SU-DHL-6 (cell line): ENCODE results near the gene ZSCAN12.

Source experiments
- H2AFZ ChIP-seq: fragments of 200-600 bp; sonication (generic); 2 replicates; pipeline ENCODE4 v1.6.1; 2014; ENCODE audit warnings: low read depth, mild to moderate bottlenecking, moderate library complexity, mixed read lengths, antibody characterized with exemption, low read length; ENCODE audit not compliant: severe bottlenecking
- H3F3A ChIP-seq: fragments of 200-600 bp; shearing (Covaris generic); 2 replicates; pipeline ENCODE4 v1.6.0; 2016; ENCODE audit warnings: antibody characterized with exemption, mild to moderate bottlenecking; ENCODE audit not compliant: insufficient read depth
- H3K27ac ChIP-seq: fragments of 200-600 bp; sonication (generic); 2 replicates; pipeline ENCODE4 v1.5.1; 2016; ENCODE audit warnings: low read depth, mild to moderate bottlenecking, low read length, moderate library complexity, mixed read lengths
- H3K27me3 ChIP-seq: fragments of 200-600 bp; sonication (generic), shearing (Covaris generic); 2 replicates; pipeline ENCODE4 v1.6.0; 2014; ENCODE audit warnings: mild to moderate bottlenecking, low read length
- H3K36me3 ChIP-seq: fragments of 200-600 bp; sonication (generic); 2 replicates; pipeline ENCODE4 v1.6.1; 2014; ENCODE audit warnings: mild to moderate bottlenecking, low read length, mixed read lengths
- H3K4me2 ChIP-seq: fragments of 300-600, 200-600 bp; shearing (Covaris generic), sonication (generic); 2 replicates; pipeline ENCODE4 v1.6.0; 2014; ENCODE audit warnings: low read length, low read depth, mild to moderate bottlenecking; ENCODE audit not compliant: poor library complexity, severe bottlenecking
- H3K4me3 ChIP-seq: fragments of 200-600 bp; sonication (generic); 2 replicates; pipeline ENCODE4 v1.5.1; 2014; ENCODE audit warnings: antibody characterized with exemption, low read length, mild to moderate bottlenecking, mixed read lengths; ENCODE audit not compliant: insufficient read depth, poor library complexity, severe bottlenecking
- H3K79me2 ChIP-seq: fragments of 200-600 bp; sonication (generic); 2 replicates; pipeline ENCODE4 v1.6.1; 2014; ENCODE audit warnings: mild to moderate bottlenecking, low read length, moderate library complexity; ENCODE audit not compliant: insufficient read depth
- H3K9ac ChIP-seq: fragments of 200-600 bp; sonication (generic); 2 replicates; pipeline ENCODE4 v1.7.0; 2014; ENCODE audit warnings: mild to moderate bottlenecking, low read length
- H3K9me2 ChIP-seq: fragments of 200-600 bp; sonication (generic); replicated peaks from 2 replicates; pipeline ENCODE4 v1.6.1; 2014; ENCODE audit warnings: low read length; ENCODE audit not compliant: insufficient read depth
- H3K9me3 ChIP-seq: fragments of 200-600 bp; sonication (generic); 2 replicates; pipeline ENCODE4 v1.6.1; 2014; ENCODE audit warnings: low read length, mixed read lengths; ENCODE audit not compliant: insufficient read depth
- H4K20me1 ChIP-seq: fragments of 200-600 bp; sonication (generic); 2 replicates; pipeline ENCODE4 v1.6.1; 2014; ENCODE audit warnings: low read depth, mild to moderate bottlenecking, antibody characterized with exemption, low read length, moderate library complexity, mixed read lengths
- CTCF ChIP-seq: fragments of 200-600 bp; sonication (generic); IDR thresholded peaks from one replicate; pipeline ENCODE4 v1.5.1; 2017; ENCODE audit warnings: antibody characterized with exemption, mild to moderate bottlenecking, low read length, moderate library complexity; ENCODE audit not compliant: insufficient read depth, poor library complexity, severe bottlenecking
- EZH2phosphoT487 ChIP-seq: fragments of 200-600 bp; sonication (generic), shearing (Covaris generic); conservative IDR thresholded peaks from 2 replicates; pipeline ENCODE4 v1.6.1; 2018; ENCODE audit warnings: mild to moderate bottlenecking, antibody characterized with exemption, low read length, moderate library complexity, mixed read lengths

The ZSCAN12 gene

GRCh38 chr6:28443112-28443773, 43.7 kb upstream of the ZSCAN12 start, which contains the start of gene ZSCAN23:
Gene ZSCAN23 (minus strand): TSS chr6:28443491. CDS start chr6:28436266, 7,225 bp downstream.
- no peaks in the 10 kb centered on the region for H3K27me3 ChIP-seq
- no peak within 1 kb of the TSS for H2AFZ ChIP-seq
- H3F3A ChIP-seq = no peaks in the 10 kb centered on the region
- H3K27ac ChIP-seq = no peak within 1 kb of the TSS
- TF ChIP-seq CTCF (no peak), EZH2phosphoT487 (no peak)
- no peaks in the 10 kb centered on the region for H3K9me2 ChIP-seq
- H3K36me3 ChIP-seq = no peaks in the 10 kb centered on the region
- no peak within 1 kb of the TSS for H3K4me2 ChIP-seq
- H3K4me3 ChIP-seq = no peak within 1 kb of the TSS
- H3K9me3 ChIP-seq = 0 out of 2 replicates have a peak, but pooled peaks cover 7% of the 10 kb centered on the region
- no peak within 1 kb of the TSS for H3K9ac ChIP-seq
- no peaks in the 10 kb centered on the region for H3K79me2 ChIP-seq
- no peaks in the 10 kb centered on the region for H4K20me1 ChIP-seq

- Histone ChIP-seq H3K27ac (no peak overlapping the region), H3K36me3 (no peaks in the 10 kb centered on the region), H3K9ac (no peak overlapping the region), H3K9me3 (0 out of 2 replicates have a peak, but pooled peaks cover 7% of the 10 kb centered on the region), H3F3A (no peaks in the 10 kb centered on the region), H4K20me1 (no peaks in the 10 kb centered on the region), H3K27me3 (no peaks in the 10 kb centered on the region), H2AFZ (no peak overlapping the region), H3K9me2 (no peaks in the 10 kb centered on the region), H3K4me2 (no peak overlapping the region), H3K79me2 (no peaks in the 10 kb centered on the region), H3K4me3 (no peak overlapping the region)
- TF ChIP-seq CTCF (no peak), EZH2phosphoT487 (no peak)
Observed at GRCh38 chr6:28442586-28442985, 43.0 kb upstream of the ZSCAN12 start.

GRCh38 chr6:28436404-28436803, 36.9 kb upstream of the ZSCAN12 start:
- Histone ChIP-seq H3K9ac (no peak overlapping the region), H3K36me3 (no peaks in the 10 kb centered on the region), H3K4me3 (no peak overlapping the region), H3K27me3 (no peaks in the 10 kb centered on the region), H3K9me3 (no peaks in the 10 kb centered on the region), H3F3A (no peaks in the 10 kb centered on the region), H3K79me2 (no peaks in the 10 kb centered on the region), H2AFZ (no peak overlapping the region), H3K9me2 (no peaks in the 10 kb centered on the region), H4K20me1 (no peaks in the 10 kb centered on the region), H3K4me2 (no peak overlapping the region), H3K27ac (no peak overlapping the region)
- no peak for TF ChIP-seq EZH2phosphoT487
- TF ChIP-seq CTCF = no peak
